Endothelial cell of hepatic sinusoid (primary cell): ENCODE data around the gene CTBP2.

Source experiments
- in situ Hi-C: cut with HindIII; loops from 2 replicates; pipeline ENCODE4 v1.10.0; 2017; ENCODE audit warnings: low sequenced_read_pairs

Gene CTBP2

GRCh38 chr10:125003901-125004467 is 156.4 kb downstream of the CTBP2 start:
- in situ Hi-C loops = no loop called here

- in situ Hi-C loops = no loop called here
These were observed 157.0 kb downstream of the CTBP2 start for GRCh38 chr10:125003146-125003900.

- in situ Hi-C loops = no loop called here
These were observed 157.8 kb downstream of the CTBP2 start for GRCh38 chr10:125002423-125003145.

- in situ Hi-C loops = no loop called here
These were observed 158.3 kb downstream of the CTBP2 start for GRCh38 chr10:125002047-125002422.

- in situ Hi-C loops = no loop called here
These were observed 158.9 kb downstream of the CTBP2 start for GRCh38 chr10:125001313-125002046.

GRCh38 chr10:125000366-125001312 is 159.7 kb downstream of the CTBP2 start:
- in situ Hi-C loops = no loop called here

GRCh38 chr10:124999433-125000365 is 160.7 kb downstream of the CTBP2 start:
- in situ Hi-C loops = loop anchor here (10.0 kb wide), 1 partner anchor 145 kb away; no protein-coding TSS in a partner anchor

GRCh38 chr10:124998624-124999291 is 161.6 kb downstream of the CTBP2 start:
- in situ Hi-C loops = loop anchor here (10.0 kb wide), 1 partner anchor 146 kb away; no protein-coding TSS in a partner anchor

- in situ Hi-C loops = loop anchor here (10.0 kb wide), 1 partner anchor 147 kb away; no protein-coding TSS in a partner anchor
These were observed 162.4 kb downstream of the CTBP2 start for GRCh38 chr10:124997771-124998623.

- in situ Hi-C loops = loop anchor here (10.0 kb wide), 1 partner anchor 147 kb away; no protein-coding TSS in a partner anchor
These were observed 163.1 kb downstream of the CTBP2 start for GRCh38 chr10:124997306-124997705.

GRCh38 chr10:124996854-124997215 is 163.5 kb downstream of the CTBP2 start:
- in situ Hi-C loops = loop anchor here (10.0 kb wide), 1 partner anchor 148 kb away; no protein-coding TSS in a partner anchor

- in situ Hi-C loops = loop anchor here (10.0 kb wide), 1 partner anchor 149 kb away; no protein-coding TSS in a partner anchor
These were observed 164.1 kb downstream of the CTBP2 start for GRCh38 chr10:124996127-124996853.

- in situ Hi-C loops = loop anchor here (10.0 kb wide), 1 partner anchor 149 kb away; no protein-coding TSS in a partner anchor
These were observed 164.8 kb downstream of the CTBP2 start for GRCh38 chr10:124995605-124996004.

- in situ Hi-C loops = loop anchor here (5.0 to 10.0 kb wide), 4 partner anchors 47 to 150 kb away; no protein-coding TSS in a partner anchor
These were observed 165.5 kb downstream of the CTBP2 start for GRCh38 chr10:124994573-124995473.

- in situ Hi-C loops = loop anchor here (5.0 to 10.0 kb wide), 4 partner anchors 48 to 151 kb away; no protein-coding TSS in a partner anchor
These were observed 166.5 kb downstream of the CTBP2 start for GRCh38 chr10:124993736-124994451.
